IMR-90 (cell line): Measurements from ENCODE around the gene TLR6. TPM values are rescaled to one million over a fixed set of nuclear protein-coding genes. Genes with fewer than 3 reads are reported as not detected.

Source experiments
- ATAC-seq: fragments of 200-7000 bp; cut with Tn5 transposase; 2 replicates; pipeline ENCODE4 v1.9.1; 2020; ENCODE audit warnings: low read depth, mild to moderate bottlenecking, moderate library complexity
- BruUV-seq: library from RNA; stranded (reverse); fragments of 400-500 nt; replicated peaks from 2 replicates; lab custom pipeline; 2021; lab: Mats Ljungman, UMichigan
- CTCF ChIA-PET: fragments of 300-600 bp; formaldehyde crosslinking; extraction: SDS; loops from one replicate; lab custom pipeline; 2021; ENCODE audit warnings: antibody characterized with exemption; lab: Yijun Ruan, JAX
- POLR2A ChIA-PET: fragments of 300-600 bp; sonication (Branson Sonifier 250); formaldehyde crosslinking; loops from one replicate; lab custom pipeline; 2022; ENCODE audit warnings: antibody characterized with exemption; ENCODE audit not compliant: unreplicated experiment; lab: Charles Lee
- DNase-seq: peaks from one replicate; pipeline ENCODE4 v3.0.0; 2013
- H2AFZ ChIP-seq: replicated peaks from 2 replicates; pipeline ENCODE3; 2013; ENCODE audit warnings: low read length, mild to moderate bottlenecking; ENCODE audit not compliant: poor library complexity
- H2AK5ac ChIP-seq: 2 replicates; pipeline ENCODE4 v1.6.1; 2013; ENCODE audit warnings: low read depth, low read length, inconsistent platforms
- H2AK9ac ChIP-seq: replicated peaks from 2 replicates; pipeline ENCODE3; 2013; ENCODE audit warnings: mild to moderate bottlenecking, low read depth, low read length, moderate library complexity; ENCODE audit not compliant: poor library complexity
- H2BK120ac ChIP-seq: 2 replicates; pipeline ENCODE4 v1.6.1; 2013; ENCODE audit warnings: low read depth, low read length, inconsistent platforms
- H2BK15ac ChIP-seq: 3 replicates; pipeline ENCODE4 v1.6.1; 2013; ENCODE audit warnings: low read depth, low read length, inconsistent platforms
- H2BK20ac ChIP-seq: 2 replicates; pipeline ENCODE4 v1.6.1; 2013; ENCODE audit warnings: low read depth, mild to moderate bottlenecking, inconsistent platforms, low read length, moderate library complexity
- H2BK5ac ChIP-seq: 2 replicates; pipeline ENCODE4 v1.6.1; 2013; ENCODE audit warnings: mild to moderate bottlenecking, low read depth, low read length, inconsistent platforms; ENCODE audit not compliant: poor library complexity, severe bottlenecking
- H3K14ac ChIP-seq: replicated peaks from 2 replicates; pipeline ENCODE4 v1.6.1; 2013; ENCODE audit warnings: low read depth, low read length, inconsistent platforms
- H3K18ac ChIP-seq: 2 replicates; pipeline ENCODE4 v1.6.1; 2013; ENCODE audit warnings: low read depth, low read length, control low read depth
- H3K23ac ChIP-seq: 2 replicates; pipeline ENCODE4 v1.6.1; 2013; ENCODE audit warnings: low read depth, low read length, inconsistent platforms
- H3K27ac ChIP-seq: 2 replicates; pipeline ENCODE4 v1.5.1; 2013; ENCODE audit warnings: mild to moderate bottlenecking, control low read depth, low read length; ENCODE audit not compliant: insufficient read depth
- H3K27me3 ChIP-seq: 2 replicates; pipeline ENCODE4 v1.6.1; 2013; ENCODE audit warnings: low read length; ENCODE audit not compliant: control insufficient read depth, insufficient read depth
- H3K36me3 ChIP-seq: 2 replicates; pipeline ENCODE4 v1.6.1; 2013; ENCODE audit warnings: low read length, mixed read lengths; ENCODE audit not compliant: control insufficient read depth, insufficient read depth
- H3K4ac ChIP-seq: 2 replicates; pipeline ENCODE4 v1.6.1; 2013; ENCODE audit warnings: low read depth, low read length, inconsistent platforms
- H3K4me1 ChIP-seq: 2 replicates; pipeline ENCODE4 v1.6.1; 2013; ENCODE audit warnings: low read length, mixed read lengths; ENCODE audit not compliant: control insufficient read depth, insufficient read depth
- H3K4me2 ChIP-seq: 2 replicates; pipeline ENCODE4 v1.6.1; 2013; ENCODE audit warnings: low read depth, mild to moderate bottlenecking, control low read depth, low read length, moderate library complexity
- H3K4me3 ChIP-seq: 2 replicates; pipeline ENCODE4 v1.5.1; 2013; ENCODE audit warnings: low read depth, mild to moderate bottlenecking, control low read depth, low read length, moderate library complexity; ENCODE audit not compliant: insufficient read depth
- H3K56ac ChIP-seq: 2 replicates; pipeline ENCODE4 v1.6.1; 2013; ENCODE audit warnings: low read length, inconsistent platforms; ENCODE audit not compliant: insufficient read depth; ENCODE audit errors: extremely low read depth
- H3K79me1 ChIP-seq, 2 experiments: 2 replicates each; pipeline ENCODE4 v1.6.1; 2013; ENCODE audit warnings: low read length in 2 of 2, inconsistent platforms in 1 of 2, low read depth in 1 of 2
- H3K9ac ChIP-seq: 2 replicates; pipeline ENCODE4 v1.6.1; 2013; ENCODE audit warnings: low read depth, low read length, control low read depth
- H3K9me1 ChIP-seq: 2 replicates; pipeline ENCODE4 v1.6.1; 2013; ENCODE audit warnings: low read length, inconsistent platforms; ENCODE audit not compliant: insufficient read depth
- H3K9me3 ChIP-seq: 2 replicates; pipeline ENCODE4 v1.6.1; 2013; ENCODE audit warnings: low read length; ENCODE audit not compliant: control insufficient read depth, insufficient read depth
- H4K20me1 ChIP-seq: 2 replicates; pipeline ENCODE4 v1.6.1; 2013; ENCODE audit warnings: low read length, inconsistent platforms; ENCODE audit not compliant: insufficient read depth
- H4K5ac ChIP-seq: 2 replicates; pipeline ENCODE4 v1.6.1; 2013; ENCODE audit warnings: mild to moderate bottlenecking, low read depth, low read length, control low read depth
- H4K8ac ChIP-seq, 2 experiments: 2 replicates each; pipeline ENCODE4 v1.6.1; 2013; ENCODE audit warnings: low read depth in 2 of 2, low read length in 2 of 2, control low read depth in 1 of 2, inconsistent platforms in 1 of 2
- H4K91ac ChIP-seq: 2 replicates; pipeline ENCODE4 v1.6.1; 2013; ENCODE audit warnings: low read depth, low read length, inconsistent platforms; ENCODE audit not compliant: insufficient read depth
- BHLHE40 ChIP-seq: fragments of 150-350 bp; IDR thresholded peaks from 2 replicates; pipeline ENCODE4 v1.6.1; 2016; ENCODE audit warnings: mild to moderate bottlenecking, low read depth, low read length
- CEBPB ChIP-seq: IDR thresholded peaks from 2 replicates; pipeline ENCODE4 v1.6.1; 2012; ENCODE audit warnings: low read depth, low read length, improper control_type of control experiment
- CHD1 ChIP-seq: IDR thresholded peaks from 2 replicates; pipeline ENCODE4 v1.6.1; 2012; ENCODE audit warnings: low read depth, low read length, improper control_type of control experiment
- ELK1 ChIP-seq: fragments of 150-350 bp; IDR thresholded peaks from 2 replicates; pipeline ENCODE4 v1.6.1; 2016; ENCODE audit warnings: low read depth, mild to moderate bottlenecking, low read length, moderate library complexity, borderline replicate concordance
- FOS ChIP-seq: fragments of 150-350 bp; IDR thresholded peaks from 2 replicates; pipeline ENCODE4 v1.6.1; 2016; ENCODE audit warnings: low read depth, low read length
- MAFK ChIP-seq: IDR thresholded peaks from 2 replicates; pipeline ENCODE4 v1.6.1; 2012; ENCODE audit warnings: low read depth, low read length, improper control_type of control experiment
- MAZ ChIP-seq: IDR thresholded peaks from 2 replicates; pipeline ENCODE4 v1.6.1; 2012; ENCODE audit warnings: low read depth, mild to moderate bottlenecking, low read length, improper control_type of control experiment, moderate library complexity, borderline replicate concordance
- MXI1 ChIP-seq: IDR thresholded peaks from 2 replicates; pipeline ENCODE4 v1.6.1; 2012; ENCODE audit warnings: low read depth, mild to moderate bottlenecking, low read length, moderate library complexity, borderline replicate concordance
- NFE2L2 ChIP-seq: fragments of 150-350 bp; IDR thresholded peaks from 2 replicates; pipeline ENCODE4 v1.6.1; 2016; ENCODE audit warnings: low read depth, mild to moderate bottlenecking, low read length
- POLR2A ChIP-seq: IDR thresholded peaks from 2 replicates; pipeline ENCODE4 v1.6.1; 2012; ENCODE audit warnings: mild to moderate bottlenecking, low read depth, low read length
- RAD21 ChIP-seq: IDR thresholded peaks from 2 replicates; pipeline ENCODE4 v1.6.1; 2012; ENCODE audit warnings: low read length, improper control_type of control experiment
- RCOR1 ChIP-seq: IDR thresholded peaks from 2 replicates; pipeline ENCODE4 v1.6.1; 2012; ENCODE audit warnings: mild to moderate bottlenecking, low read length, improper control_type of control experiment; ENCODE audit not compliant: insufficient replicate concordance
- RFX5 ChIP-seq: IDR thresholded peaks from 2 replicates; pipeline ENCODE4 v1.8.0; 2012; ENCODE audit warnings: low read depth, mild to moderate bottlenecking, low read length, moderate library complexity
- SMC3 ChIP-seq: fragments of 150-350 bp; IDR thresholded peaks from 2 replicates; pipeline ENCODE4 v1.6.1; 2016; ENCODE audit warnings: low read depth, mild to moderate bottlenecking, antibody characterized with exemption, low read length, moderate library complexity
- USF2 ChIP-seq: fragments of 150-350 bp; IDR thresholded peaks from 2 replicates; pipeline ENCODE4 v1.6.1; 2017; ENCODE audit warnings: mild to moderate bottlenecking, antibody characterized with exemption, low read length, low read depth
- WGBS, 2 experiments: methylation state at CpG; one replicate each; pipeline versions ENCODE4 v1.1.5 to v1.1.7; 2013; ENCODE audit warnings: missing lambda C conversion rate in 2 of 2; ENCODE audit not compliant: insufficient read length in 1 of 2; ENCODE audit errors: extremely low coverage in 2 of 2; 5-methylcytosine and 5-hydroxymethylcytosine counted together
- dilution Hi-C: fragments of 300-500 bp; cut with HindIII; formaldehyde crosslinking; loops from one replicate; pipeline ENCODE4 v1.14.3; 2018; ENCODE audit warnings: low sequenced_read_pairs; ENCODE audit not compliant: unreplicated experiment
- in situ Hi-C: fragments of 300-500 bp; cut with MboI; formaldehyde crosslinking; loops from 3 replicates; pipeline ENCODE4 v1.14.3; 2019; ENCODE audit warnings: low sequenced_read_pairs, inconsistent platforms, mixed read lengths
- intact Hi-C: fragments of 100-400 bp; cut with micrococcal nuclease; formaldehyde crosslinking; loops from 2 replicates; pipeline ENCODE4 v1.10.0; 2022
- polyA plus RNA-seq, 3 experiments: library from polyadenylated mRNA; depleted of rRNA; stranded (reverse); fragments of >200 nt; gene quantifications; 2 replicates each; pipeline ENCODE4 v1.2.3, GENCODE V29; 2012; ENCODE audit warnings: low replicate concordance in 1 of 3
- total RNA-seq: library from RNA; depleted of rRNA; stranded (reverse); fragments of >200 nt; gene quantifications from 2 replicates; pipeline ENCODE4 v1.2.3, GENCODE V29; 2012
- TF ChIP-seq, protein P1 (sequence below): conservative IDR thresholded peaks from 2 replicates; pipeline ENCODE4 v1.5.1; 2012; ENCODE audit warnings: mild to moderate bottlenecking, low read depth, low read length, improper control_type of control experiment

Gene TLR6
- total and polyA plus RNA-seq, 2 of the 4 experiments (the other 2 are of a cell fraction) = 1.4 to 3.9 TPM

- Histone ChIP-seq H3K79me1 (no peaks in the 10 kb centered on the region), H2BK15ac (no peak overlapping the region), H3K4me1 (no peaks in the 10 kb centered on the region), H2BK5ac (no peak overlapping the region), H2AK9ac (no peak overlapping the region), H3K9me3 (no peaks in the 10 kb centered on the region), H3K4me2 (no peak overlapping the region), H3K14ac (no peak overlapping the region), H3K36me3 (no peaks in the 10 kb centered on the region), H3K56ac (no peak overlapping the region), H3K4me3 (no peak overlapping the region), H3K18ac (no peak overlapping the region), H3K9ac (no peak overlapping the region), H2AFZ (no peak overlapping the region), H3K23ac (no peak overlapping the region), H2BK120ac (no peak overlapping the region), H3K27ac (no peak overlapping the region), H3K27me3 (peaks cover 4% of the 10 kb centered on the region), H4K91ac (no peak overlapping the region), H3K9me1 (no peaks in the 10 kb centered on the region), H3K4ac (no peak overlapping the region), H4K5ac (no peak overlapping the region), H2BK20ac (no peak overlapping the region), H4K8ac (no peak overlapping the region), H4K20me1 (no peaks in the 10 kb centered on the region), H2AK5ac (no peak overlapping the region)
- no peak for DNase-seq
- WGBS, 2 experiments = no CpG with 5 or more reads among the region's 4 CpGs
- ChIA-PET CTCF (interaction anchor here (1.0 to 2.2 kb wide), 4 partner anchors 10 to 24 kb away, joined by 3 to 10 read pairs (median 6); no protein-coding TSS in a partner anchor), POLR2A (no interaction called here)
- dilution Hi-C loops (no loop called here), intact Hi-C loops (no loop called here), in situ Hi-C loops (no loop called here)
- BruUV-seq = no TSS peak
- no peak for ATAC-seq
- TF ChIP-seq RAD21 (no peak), CHD1 (no peak), SMC3 (no peak), CEBPB (no peak), NFE2L2 (no peak), FOS (no peak), ELK1 (no peak), MXI1 (no peak), BHLHE40 (no peak), USF2 (no peak), POLR2A (no peak), RCOR1 (no peak), RFX5 (no peak), MAFK (no peak), MAZ (no peak)
- TF ChIP-seq, protein P1, sequence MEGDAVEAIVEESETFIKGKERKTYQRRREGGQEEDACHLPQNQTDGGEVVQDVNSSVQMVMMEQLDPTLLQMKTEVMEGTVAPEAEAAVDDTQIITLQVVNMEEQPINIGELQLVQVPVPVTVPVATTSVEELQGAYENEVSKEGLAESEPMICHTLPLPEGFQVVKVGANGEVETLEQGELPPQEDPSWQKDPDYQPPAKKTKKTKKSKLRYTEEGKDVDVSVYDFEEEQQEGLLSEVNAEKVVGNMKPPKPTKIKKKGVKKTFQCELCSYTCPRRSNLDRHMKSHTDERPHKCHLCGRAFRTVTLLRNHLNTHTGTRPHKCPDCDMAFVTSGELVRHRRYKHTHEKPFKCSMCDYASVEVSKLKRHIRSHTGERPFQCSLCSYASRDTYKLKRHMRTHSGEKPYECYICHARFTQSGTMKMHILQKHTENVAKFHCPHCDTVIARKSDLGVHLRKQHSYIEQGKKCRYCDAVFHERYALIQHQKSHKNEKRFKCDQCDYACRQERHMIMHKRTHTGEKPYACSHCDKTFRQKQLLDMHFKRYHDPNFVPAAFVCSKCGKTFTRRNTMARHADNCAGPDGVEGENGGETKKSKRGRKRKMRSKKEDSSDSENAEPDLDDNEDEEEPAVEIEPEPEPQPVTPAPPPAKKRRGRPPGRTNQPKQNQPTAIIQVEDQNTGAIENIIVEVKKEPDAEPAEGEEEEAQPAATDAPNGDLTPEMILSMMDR = no peak
Measured at GRCh38 chr4:38780833-38781484, 75.7 kb downstream of the TLR6 start.
